ENCODE results near the gene CCDC172. TPM values are rescaled to one million over a fixed set of nuclear protein-coding genes. Genes with fewer than 3 reads are reported as not detected.

Gene CCDC172
- total RNA-seq (2022; extraction: Qiagen RNA extraction; ENCODE audit: low read depth), result not detected in 5 replicates

GRCh38 chr10:116324227-116324950 lies at the start of gene CCDC172:
CCDC172 (plus strand) TSS chr10:116324448; CDS start chr10:116325012, 564 bp downstream.

GRCh38 chr10:116427671-116428070 lies 103.4 kb downstream of the CCDC172 start, which contains the start of gene PNLIPRP3:
PNLIPRP3 (plus strand) TSS chr10:116427847; CDS start chr10:116428013, 166 bp downstream.

Other genes starting within 250 kb of the CCDC172 start
- gene GFRA1, start 51.2 kb upstream of the CCDC172 start, total RNA-seq (2022; extraction: Qiagen RNA extraction; ENCODE audit: low read depth), result 8.6 to 11.3 TPM (median 9.9 TPM) in 5 replicates
- gene PNLIPRP3, start 103.4 kb downstream of the CCDC172 start, total RNA-seq (2022; extraction: Qiagen RNA extraction; ENCODE audit: low read depth), result not detected in 5 replicates
- not detected in 5 replicates for gene PNLIP, start 221.5 kb downstream of the CCDC172 start, total RNA-seq (2022; extraction: Qiagen RNA extraction; ENCODE audit: low read depth)